GM12873 (cell line): ENCODE measurements around the gene ZNF398.

Source experiments
- CTCF ChIP-seq: IDR thresholded peaks from 2 replicates; pipeline ENCODE4 v1.5.1; 2012; ENCODE audit warnings: low read depth, mild to moderate bottlenecking, moderate library complexity, low read length, control low read depth; ENCODE audit not compliant: insufficient read depth; ENCODE audit errors: missing control alignments

ZNF398 gene

GRCh38 chr7:149214020-149214720 lies 66.9 kb downstream of the ZNF398 start:
- TF ChIP-seq CTCF = no peak

GRCh38 chr7:149216402-149216801 lies 69.1 kb downstream of the ZNF398 start:
- no peak for TF ChIP-seq CTCF

- no peak for TF ChIP-seq CTCF
Measured at GRCh38 chr7:149217570-149217969, 70.3 kb downstream of the ZNF398 start.

- no peak for TF ChIP-seq CTCF
Measured at GRCh38 chr7:149218469-149219420, 71.5 kb downstream of the ZNF398 start.

DNA sequence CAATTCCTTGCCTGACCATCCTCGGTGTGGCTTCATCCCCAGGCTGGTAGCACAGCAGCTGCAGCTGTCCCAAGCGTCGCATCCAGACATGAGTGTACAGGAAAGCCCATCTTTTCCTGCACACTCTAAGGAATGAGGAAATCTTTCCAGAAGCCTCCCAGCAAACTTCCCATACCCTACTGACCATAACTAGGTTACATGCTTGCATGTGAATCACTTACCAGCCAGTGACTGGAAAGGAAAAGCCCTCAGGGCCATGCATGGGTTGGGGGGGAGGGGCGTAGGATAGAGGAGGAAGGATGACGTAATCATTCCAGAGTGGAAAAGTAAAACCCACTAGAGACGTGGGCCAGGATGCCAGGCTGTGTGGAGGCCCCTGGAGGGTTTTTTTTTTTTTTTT lies 73.3 kb downstream of the ZNF398 start:
- no peak for TF ChIP-seq CTCF

GRCh38 chr7:149223176-149223575 lies 75.9 kb downstream of the ZNF398 start:
- no peak for TF ChIP-seq CTCF

DNA sequence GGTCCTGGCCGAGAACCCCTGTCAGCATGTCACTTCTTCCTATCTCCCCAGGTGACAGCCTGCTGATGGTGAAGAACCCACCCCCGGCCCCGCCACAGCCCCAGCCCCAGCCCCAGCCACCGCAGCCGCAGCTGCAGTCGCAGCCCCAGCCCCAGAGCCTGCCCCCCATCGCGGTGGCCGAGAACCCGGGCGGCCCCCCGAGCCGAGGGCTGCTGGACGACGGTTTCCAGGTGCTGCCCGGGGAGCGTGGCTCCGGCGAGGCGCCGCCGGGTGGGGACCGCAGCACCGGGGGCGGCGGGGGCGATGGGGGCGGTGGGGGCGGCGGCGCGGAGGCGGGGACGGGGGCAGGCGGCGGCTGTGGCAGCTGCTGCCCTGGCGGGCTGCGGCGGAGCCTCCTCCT lies 76.5 kb downstream of the ZNF398 start:
- TF ChIP-seq CTCF = no peak
